Smooth muscle cell (in vitro differentiated cells): ENCODE measurements around the gene DNASE2B. TPM values are rescaled to one million over a fixed set of nuclear protein-coding genes. Genes with fewer than 3 reads are reported as not detected.

Experiments used
- DNase-seq: peaks from one replicate; lab custom pipeline; 2025; ENCODE audit not compliant: unreplicated experiment; lab: John Stamatoyannopoulos, UW
- H2AFZ ChIP-seq: fragments of 200-600 bp; sonication (generic); 2 replicates; pipeline ENCODE4 v1.6.0; 2016; ENCODE audit warnings: antibody characterized with exemption, low read depth, mild to moderate bottlenecking
- H3F3A ChIP-seq: fragments of 200-600 bp; sonication (generic); 2 replicates; pipeline ENCODE4 v1.6.0; 2017; ENCODE audit warnings: antibody characterized with exemption, low read depth
- H3K27ac ChIP-seq: fragments of 200-600 bp; sonication (generic); 2 replicates; pipeline ENCODE4 v1.5.1; 2016; ENCODE audit warnings: low read depth, mild to moderate bottlenecking
- H3K27me3 ChIP-seq: fragments of 200-600 bp; sonication (generic); 2 replicates; pipeline ENCODE4 v1.6.1; 2016; ENCODE audit warnings: low read depth, mild to moderate bottlenecking
- H3K36me3 ChIP-seq: fragments of 200-600 bp; sonication (generic); 2 replicates; pipeline ENCODE4 v1.5.1; 2016; ENCODE audit warnings: low read depth
- H3K4me1 ChIP-seq: fragments of 200-600 bp; sonication (generic); 2 replicates; pipeline ENCODE4 v1.5.1; 2016; ENCODE audit warnings: low read depth
- H3K4me2 ChIP-seq: fragments of 200-600 bp; sonication (generic); 2 replicates; pipeline ENCODE4 v1.6.0; 2016; ENCODE audit warnings: mild to moderate bottlenecking
- H3K4me3 ChIP-seq: fragments of 200-600 bp; sonication (generic); 2 replicates; pipeline ENCODE4 v1.5.1; 2016; ENCODE audit warnings: mild to moderate bottlenecking
- H3K79me2 ChIP-seq: fragments of 200-600 bp; sonication (generic); 2 replicates; pipeline ENCODE4 v1.6.0; 2016; ENCODE audit warnings: low read depth, mild to moderate bottlenecking
- H3K9ac ChIP-seq: fragments of 200-600 bp; sonication (generic); 2 replicates; pipeline ENCODE4 v1.6.0; 2016; ENCODE audit warnings: low read depth
- H3K9me3 ChIP-seq: fragments of 200-600 bp; sonication (generic); replicated peaks from 2 replicates; pipeline ENCODE4 v1.5.1; 2016; ENCODE audit warnings: low read depth
- H4K20me1 ChIP-seq: fragments of 200-600 bp; sonication (generic); 2 replicates; pipeline ENCODE4 v1.6.0; 2016; ENCODE audit warnings: low read depth
- CTCF ChIP-seq: fragments of 200-600 bp; sonication (generic); IDR thresholded peaks from 2 replicates; pipeline ENCODE4 v1.5.1; 2017; ENCODE audit warnings: borderline replicate concordance, mild to moderate bottlenecking, antibody characterized with exemption; ENCODE audit not compliant: insufficient read depth, poor library complexity, severe bottlenecking
- WGBS: methylation state at CpG from one replicate; pipeline ENCODE4 v1.1.7; 2016; ENCODE audit warnings: low lambda C conversion rate; 5-methylcytosine and 5-hydroxymethylcytosine counted together
- polyA plus RNA-seq: library from polyadenylated mRNA; unstranded; fragments of >200 nt; fragmentation: Nextera tagmentation; extraction: Ambion mirVana; gene quantifications from 2 replicates; pipeline ENCODE4 v1.2.1, GENCODE V29; 2016
- total RNA-seq: library from RNA; depleted of rRNA; stranded (reverse); fragments of >200 nt; gene quantifications from 2 replicates; pipeline ENCODE4 v1.2.3, GENCODE V29; 2014

Gene DNASE2B
- total and polyA plus RNA-seq, 2 experiments from 2014 or later: not detected

GRCh38 chr1:84402501-84402900 is 4.2 kb downstream of the DNASE2B start:
- Histone ChIP-seq H3K4me2 (no peak overlapping the region), H3K4me3 (no peak overlapping the region), H2AFZ (no peak overlapping the region), H3K9ac (no peak overlapping the region), H4K20me1 (no peaks in the 10 kb centered on the region), H3K27me3 (no peaks in the 10 kb centered on the region), H3K79me2 (no peaks in the 10 kb centered on the region), H3K9me3 (no peaks in the 10 kb centered on the region), H3F3A (no peaks in the 10 kb centered on the region), H3K36me3 (no peaks in the 10 kb centered on the region), H3K27ac (no peak overlapping the region), H3K4me1 (no peaks in the 10 kb centered on the region)
- DNase-seq: no peak
- no peak for TF ChIP-seq CTCF

- 92% methylated on average over 2 of the region's 2 CpGs for WGBS
Observed at GRCh38 chr1:84403347-84403746, 5.1 kb downstream of the DNASE2B start.

GRCh38 chr1:84406346-84406861 is 8.1 kb downstream of the DNASE2B start:
- DNase-seq: no peak
- Histone ChIP-seq H3K79me2 (no peaks in the 10 kb centered on the region), H3K27ac (no peak overlapping the region), H3K9ac (no peak overlapping the region), H3K4me1 (no peaks in the 10 kb centered on the region), H3K27me3 (no peaks in the 10 kb centered on the region), H4K20me1 (no peaks in the 10 kb centered on the region), H3K4me2 (no peak overlapping the region), H3F3A (no peaks in the 10 kb centered on the region), H3K4me3 (no peak overlapping the region), H3K9me3 (no peaks in the 10 kb centered on the region), H2AFZ (no peak overlapping the region), H3K36me3 (no peaks in the 10 kb centered on the region)
- WGBS: 90% methylated on average over 1 of the region's 1 CpG
- no peak for TF ChIP-seq CTCF

More at GRCh38 chr1:84403347-84403746, 5.1 kb downstream of the DNASE2B start:
- H3K9me3 ChIP-seq: no peaks in the 10 kb centered on the region
- no peak overlapping the region for H3K9ac ChIP-seq
- H3K36me3 ChIP-seq: no peaks in the 10 kb centered on the region
- no peaks in the 10 kb centered on the region for H3K4me1 ChIP-seq
- DNase-seq: no peak
- no peak overlapping the region for H3K27ac ChIP-seq
- no peak overlapping the region for H3K4me3 ChIP-seq
- H3F3A ChIP-seq: no peaks in the 10 kb centered on the region
- no peak overlapping the region for H2AFZ ChIP-seq
- no peaks in the 10 kb centered on the region for H4K20me1 ChIP-seq
- H3K27me3 ChIP-seq: no peaks in the 10 kb centered on the region
- no peak for TF ChIP-seq CTCF
- no peaks in the 10 kb centered on the region for H3K79me2 ChIP-seq
- no peak overlapping the region for H3K4me2 ChIP-seq

- Histone ChIP-seq H3K27me3 (no peaks in the 10 kb centered on the region), H3K4me1 (no peaks in the 10 kb centered on the region), H3K9ac (no peak overlapping the region), H3K4me3 (no peak overlapping the region), H2AFZ (no peak overlapping the region), H3K9me3 (no peaks in the 10 kb centered on the region), H4K20me1 (no peaks in the 10 kb centered on the region), H3K79me2 (no peaks in the 10 kb centered on the region), H3F3A (no peaks in the 10 kb centered on the region), H3K4me2 (no peak overlapping the region), H3K36me3 (no peaks in the 10 kb centered on the region), H3K27ac (no peak overlapping the region)
- no peak for DNase-seq
- 83% methylated on average over 1 of the region's 1 CpG for WGBS
- TF ChIP-seq CTCF: no peak
Observed at GRCh38 chr1:84407524-84407923, 9.2 kb downstream of the DNASE2B start.
